AG04450 (cell line): ENCODE results near the gene MYBL2. TPM values are rescaled to one million over a fixed set of nuclear protein-coding genes. Genes with fewer than 3 reads are reported as not detected.

Experiments
- CTCF ChIA-PET: fragments of 300-600, 350-600 bp; formaldehyde crosslinking; extraction: SDS; loops from one replicate; lab custom pipeline; 2022; ENCODE audit warnings: antibody characterized with exemption, inconsistent platforms; lab: Charles Lee
- POLR2A ChIA-PET: fragments of 350-600 bp; formaldehyde crosslinking; extraction: SDS; loops from one replicate; lab custom pipeline; 2021; ENCODE audit warnings: antibody characterized with exemption, inconsistent platforms; lab: Yijun Ruan, JAX
- DNase-seq: peaks from one replicate; pipeline ENCODE4 v3.0.0-alpha.2; 2011; ENCODE audit warnings: low read depth, low spot score
- H3K27ac ChIP-seq: one replicate; pipeline ENCODE4 v1.5.1; 2012; ENCODE audit warnings: low read depth, low read length, control low read depth
- H3K27me3 ChIP-seq: one replicate; pipeline ENCODE4 v1.6.0; 2012; ENCODE audit warnings: low read length; ENCODE audit not compliant: control insufficient read depth, insufficient read depth
- H3K4me3 ChIP-seq: 2 replicates; pipeline ENCODE4 v1.5.1; 2011; ENCODE audit warnings: mild to moderate bottlenecking, low read depth, low read length, control low read depth
- H3K9me3 ChIP-seq: 2 replicates; pipeline ENCODE4 v1.5.1; 2012; ENCODE audit warnings: low read length; ENCODE audit not compliant: control insufficient read depth, insufficient read depth
- CTCF ChIP-seq: IDR thresholded peaks from 2 replicates; pipeline ENCODE4 v1.5.1; 2011; ENCODE audit warnings: low read depth, low read length, control low read depth, inconsistent platforms
- polyA plus RNA-seq: library from polyadenylated mRNA; depleted of rRNA; stranded (reverse); fragments of >200 nt; gene quantifications from 2 replicates; pipeline ENCODE4 v1.2.3, GENCODE V29; 2011

MYBL2 gene
- polyA plus RNA-seq, 1 experiment, result 1.7 TPM

- ChIA-PET POLR2A (no interaction called here), CTCF (no interaction called here)
- TF ChIP-seq CTCF, result no peak
- Histone ChIP-seq H3K9me3 (no peaks in the 10 kb centered on the region), H3K27ac (no peak overlapping the region), H3K4me3 (no peak overlapping the region), H3K27me3 (peaks cover 3% of the 10 kb centered on the region)
- DNase-seq, result no peak
Observed at GRCh38 chr20:43669332-43669731, 2.4 kb downstream of the MYBL2 start.

GRCh38 chr20:43670423-43670822 is 3.5 kb downstream of the MYBL2 start:
- H3K27me3 ChIP-seq, result no peaks in the 10 kb centered on the region
- ChIA-PET CTCF (interaction anchor here (0.5 kb wide), 1 partner anchor 848 kb away, joined by 6 read pairs; no protein-coding TSS in a partner anchor), POLR2A (no interaction called here)
- no peak for DNase-seq
- no peak overlapping the region for H3K4me3 ChIP-seq
- H3K9me3 ChIP-seq, result no peaks in the 10 kb centered on the region
- no peak overlapping the region for H3K27ac ChIP-seq
- no peak for TF ChIP-seq CTCF

- Histone ChIP-seq H3K27ac (no peak overlapping the region), H3K4me3 (no peak overlapping the region), H3K9me3 (no peaks in the 10 kb centered on the region), H3K27me3 (no peaks in the 10 kb centered on the region)
- CTCF ChIA-PET, result no interaction called here
- no peak for TF ChIP-seq CTCF
- DNase-seq, result no peak
- POLR2A ChIA-PET, result no interaction called here
Observed at GRCh38 chr20:43676368-43676767, 9.5 kb downstream of the MYBL2 start.

- Histone ChIP-seq H3K4me3 (no peak overlapping the region), H3K27ac (no peak overlapping the region), H3K27me3 (no peaks in the 10 kb centered on the region), H3K9me3 (no peaks in the 10 kb centered on the region)
- TF ChIP-seq CTCF, result no peak
- no peak for DNase-seq
- POLR2A ChIA-PET, result no interaction called here
- CTCF ChIA-PET, result interaction anchor here (2.4 kb wide), 1 partner anchor 11 kb away, joined by 5 read pairs; no protein-coding TSS in a partner anchor
Observed at GRCh38 chr20:43680981-43681380, 14.1 kb downstream of the MYBL2 start.

GRCh38 chr20:43681468-43681942 is 14.6 kb downstream of the MYBL2 start:
- Histone ChIP-seq H3K4me3 (no peak overlapping the region), H3K27ac (no peak overlapping the region), H3K27me3 (no peaks in the 10 kb centered on the region), H3K9me3 (no peaks in the 10 kb centered on the region)
- ChIA-PET CTCF (interaction anchor here (0.6 to 2.4 kb wide), 2 partner anchors 10 to 174 kb away, joined by 3 to 5 read pairs; no protein-coding TSS in a partner anchor), POLR2A (no interaction called here)
- TF ChIP-seq CTCF, result no peak
- no peak for DNase-seq
